OCI-LY1 (cell line): ENCODE measurements around the gene WBP1L.
"Not testable (repeated sequence)": the region's sequence is repeated elsewhere in the genome, so short reads cannot be mapped to it uniquely, and the experiment has no call there.

Experiments used
- H2AFZ ChIP-seq: fragments of 200-600 bp; sonication (generic), shearing (Covaris generic); 2 replicates; pipeline ENCODE4 v1.6.0; 2014; ENCODE audit warnings: antibody characterized with exemption, mild to moderate bottlenecking, low read length
- H3F3A ChIP-seq: fragments of 200-600 bp; sonication (generic), shearing (Covaris generic); 2 replicates; pipeline ENCODE4 v1.6.0; 2014; ENCODE audit warnings: mild to moderate bottlenecking, antibody characterized with exemption, low read length, moderate library complexity; ENCODE audit not compliant: insufficient read depth
- H3K27ac ChIP-seq: fragments of 200-600 bp; sonication (generic); 2 replicates; pipeline ENCODE4 v1.5.1; 2014; ENCODE audit warnings: low read length, mixed run types, mild to moderate bottlenecking, low read depth; ENCODE audit not compliant: poor library complexity, severe bottlenecking
- H3K27me3 ChIP-seq: fragments of 200-600 bp; sonication (generic); 2 replicates; pipeline ENCODE4 v1.6.0; 2014; ENCODE audit warnings: antibody characterized with exemption, mild to moderate bottlenecking, low read length, moderate library complexity; ENCODE audit not compliant: insufficient read depth
- H3K36me3 ChIP-seq: fragments of 200-600 bp; sonication (generic); 2 replicates; pipeline ENCODE4 v1.6.1; 2014; ENCODE audit warnings: mild to moderate bottlenecking, antibody characterized with exemption, low read length, moderate library complexity, mixed read lengths; ENCODE audit not compliant: insufficient read depth
- H3K4me1 ChIP-seq: fragments of 200-600 bp; sonication (generic); 2 replicates; pipeline ENCODE4 v1.5.1; 2014; ENCODE audit warnings: mild to moderate bottlenecking, low read length, moderate library complexity; ENCODE audit not compliant: insufficient read depth, severe bottlenecking
- H3K4me2 ChIP-seq: fragments of 200-600 bp; sonication (generic), shearing (Covaris generic); 2 replicates; pipeline ENCODE4 v1.6.1; 2014; ENCODE audit warnings: low read length
- H3K4me3 ChIP-seq: fragments of 200-600 bp; sonication (generic); 2 replicates; pipeline ENCODE4 v1.5.1; 2014; ENCODE audit warnings: low read length, low read depth, mild to moderate bottlenecking, mixed read lengths; ENCODE audit not compliant: poor library complexity, severe bottlenecking
- H3K79me2 ChIP-seq: fragments of 200-600 bp; shearing (Covaris generic); 2 replicates; pipeline ENCODE4 v1.6.1; 2016; ENCODE audit warnings: mixed run types, low read length, mixed read lengths; ENCODE audit not compliant: insufficient read depth
- H3K9ac ChIP-seq: fragments of 200-600 bp; sonication (generic), shearing (Covaris generic); 2 replicates; pipeline ENCODE4 v1.6.1; 2014; ENCODE audit warnings: mild to moderate bottlenecking, low read length, mixed read lengths
- H3K9me2 ChIP-seq: fragments of 200-600 bp; sonication (generic), shearing (Covaris generic); 2 replicates; pipeline ENCODE4 v1.6.1; 2014; ENCODE audit warnings: low read depth, mild to moderate bottlenecking, low read length, mixed read lengths
- H3K9me3 ChIP-seq: fragments of 200-600 bp; shearing (Covaris generic); 2 replicates; pipeline ENCODE4 v1.6.1; 2014; ENCODE audit warnings: low read length, mixed read lengths
- H4K20me1 ChIP-seq: fragments of 200-600 bp; sonication (generic), shearing (Covaris generic); 2 replicates; pipeline ENCODE4 v1.6.0; 2016; ENCODE audit warnings: mild to moderate bottlenecking, low read length; ENCODE audit not compliant: insufficient read depth
- CTCF ChIP-seq: fragments of 200-600 bp; sonication (generic), shearing (Covaris generic); IDR thresholded peaks from 2 replicates; pipeline ENCODE4 v1.5.1; 2017; ENCODE audit warnings: mild to moderate bottlenecking, antibody characterized with exemption, low read length, moderate library complexity, mixed read lengths
- EZH2 ChIP-seq: fragments of 200-600 bp; sonication (generic), shearing (Covaris generic); IDR thresholded peaks from 2 replicates; pipeline ENCODE4 v1.8.0; 2017; ENCODE audit warnings: borderline replicate concordance, mixed run types, mild to moderate bottlenecking, antibody characterized with exemption, low read length, moderate library complexity, mixed read lengths

Gene WBP1L

GRCh38 chr10:102713814-102714620, 29.7 kb upstream of the WBP1L start, which contains the start of gene ARL3:
Gene ARL3 (minus strand): TSS chr10:102714397. CDS start chr10:102714275, 122 bp downstream.
- TF ChIP-seq EZH2 (no peak), CTCF (no peak)
- Histone ChIP-seq H3K4me2 (peak within 1 kb of the TSS; percentile 92), H3F3A (no peaks in the 10 kb centered on the region), H3K27me3 (no peaks in the 10 kb centered on the region), H3K9me2 (no peaks in the 10 kb centered on the region), H3K9me3 (no peaks in the 10 kb centered on the region), H3K4me1 (peaks cover 62% of the 10 kb centered on the region), H3K79me2 (peaks cover 7% of the 10 kb centered on the region; the same call in 1 of the 2 replicates), H2AFZ (no peak within 1 kb of the TSS), H3K27ac (peak within 1 kb of the TSS; percentile 62), H3K36me3 (peaks cover 11% of the 10 kb centered on the region; the same call in 1 of the 2 replicates), H4K20me1 (no peaks in the 10 kb centered on the region), H3K4me3 (peak within 1 kb of the TSS; percentile 93), H3K9ac (peak within 1 kb of the TSS; percentile 85)

GRCh38 chr10:102714621-102715455, 28.9 kb upstream of the WBP1L start, which contains the start of gene SFXN2:
Gene SFXN2 (plus strand): TSS chr10:102714636. CDS start chr10:102726637, 12,001 bp downstream.
- Histone ChIP-seq H2AFZ (no peak within 1 kb of the TSS), H4K20me1 (no peaks in the 10 kb centered on the region), H3K9ac (peak within 1 kb of the TSS; percentile 85), H3K27ac (peak within 1 kb of the TSS; percentile 62), H3K9me3 (no peaks in the 10 kb centered on the region), H3F3A (no peaks in the 10 kb centered on the region), H3K27me3 (no peaks in the 10 kb centered on the region), H3K4me1 (peaks cover 62% of the 10 kb centered on the region), H3K9me2 (no peaks in the 10 kb centered on the region), H3K4me3 (peak within 1 kb of the TSS; percentile 93), H3K4me2 (peak within 1 kb of the TSS; percentile 92), H3K79me2 (peaks cover 7% of the 10 kb centered on the region; the same call in 1 of the 2 replicates), H3K36me3 (peaks cover 16% of the 10 kb centered on the region; the same call in 1 of the 2 replicates)
- peak; percentile 29; the same call in 1 of the 2 replicates for TF ChIP-seq CTCF
- no peak for TF ChIP-seq EZH2

- H3K4me1 ChIP-seq = peaks cover 55% of the 10 kb centered on the region
- H3K27me3 ChIP-seq = no peaks in the 10 kb centered on the region
- H3K9me3 ChIP-seq = no peaks in the 10 kb centered on the region
- TF ChIP-seq CTCF = no peak
- no peak for TF ChIP-seq EZH2
- no peak overlapping the region for H2AFZ ChIP-seq
- peak overlapping the region; percentile 92 for H3K4me2 ChIP-seq
- H4K20me1 ChIP-seq = no peaks in the 10 kb centered on the region
- H3K9me2 ChIP-seq = no peaks in the 10 kb centered on the region
- peak overlapping the region; percentile 28 for H3K27ac ChIP-seq
- peak overlapping the region; percentile 93 for H3K4me3 ChIP-seq
- H3K79me2 ChIP-seq = peaks cover 7% of the 10 kb centered on the region; the same call in 1 of the 2 replicates
- H3K36me3 ChIP-seq = peaks cover 16% of the 10 kb centered on the region; the same call in 1 of the 2 replicates
- H3F3A ChIP-seq = no peaks in the 10 kb centered on the region
- H3K9ac ChIP-seq = peak overlapping the region; percentile 85
Observed at GRCh38 chr10:102715880-102716279, 27.9 kb upstream of the WBP1L start.

GRCh38 chr10:102716900-102717565, 26.7 kb upstream of the WBP1L start:
- H4K20me1 ChIP-seq, H3K79me2 ChIP-seq, H2AFZ ChIP-seq, H3K9me3 ChIP-seq, H3F3A ChIP-seq, H3K9me2 ChIP-seq, H3K27me3 ChIP-seq: not testable (repeated sequence)
- peak overlapping the region; percentile 29 for H3K4me3 ChIP-seq
- H3K36me3 ChIP-seq = peaks cover 20% of the 10 kb centered on the region; the same call in 1 of the 2 replicates
- H3K4me1 ChIP-seq = peaks cover 44% of the 10 kb centered on the region
- peak overlapping the region; percentile 92; the same call in 1 of the 2 replicates for H3K4me2 ChIP-seq
- peak overlapping the region; percentile 15; the same call in 1 of the 2 replicates for H3K9ac ChIP-seq
- H3K27ac ChIP-seq = peak overlapping the region; percentile 40
